NCI-H2227 (cell line): ENCODE results near the gene RNF187.
A peak's percentile ranks its signal among the peaks of the same experiment; 100 is the strongest.

Source experiments
- DNase-seq: peaks from one replicate; lab custom pipeline; 2025; ENCODE audit not compliant: unreplicated experiment; lab: John Stamatoyannopoulos, UW

The RNF187 gene

DNA sequence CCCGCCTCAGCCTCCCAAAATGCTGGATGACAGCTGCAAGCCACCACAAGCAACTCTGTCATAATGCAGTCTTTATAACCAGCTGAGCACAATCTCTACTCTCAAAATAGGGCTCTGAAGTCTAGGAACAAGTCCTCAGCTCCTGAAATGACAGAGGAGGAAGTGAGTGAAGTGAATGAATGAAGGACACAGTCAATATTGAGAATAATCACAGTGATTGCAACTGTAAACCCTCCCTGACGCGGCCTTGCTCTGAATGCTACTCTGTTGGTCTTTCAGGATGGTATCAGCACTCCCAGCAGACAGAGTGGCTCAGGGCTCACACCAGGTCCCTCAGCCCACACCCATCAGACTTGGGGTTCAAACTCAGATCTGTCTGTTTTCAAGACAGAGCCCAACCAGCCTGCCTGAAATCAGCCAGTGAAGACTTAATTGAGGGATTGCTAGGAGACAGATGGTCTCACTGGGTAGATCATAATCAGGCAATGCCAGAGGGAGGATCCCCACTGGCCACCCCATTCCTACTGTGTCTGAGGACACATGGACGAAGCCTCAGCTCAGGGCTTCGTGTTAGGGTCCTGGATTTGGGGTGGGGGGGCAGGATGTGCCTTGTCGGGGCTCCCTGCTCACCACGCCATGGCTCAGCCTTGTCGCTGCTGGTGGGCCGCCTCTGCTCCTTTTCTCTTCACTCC, 20.9 kb downstream of the RNF187 start:
- no peak for DNase-seq

DNA sequence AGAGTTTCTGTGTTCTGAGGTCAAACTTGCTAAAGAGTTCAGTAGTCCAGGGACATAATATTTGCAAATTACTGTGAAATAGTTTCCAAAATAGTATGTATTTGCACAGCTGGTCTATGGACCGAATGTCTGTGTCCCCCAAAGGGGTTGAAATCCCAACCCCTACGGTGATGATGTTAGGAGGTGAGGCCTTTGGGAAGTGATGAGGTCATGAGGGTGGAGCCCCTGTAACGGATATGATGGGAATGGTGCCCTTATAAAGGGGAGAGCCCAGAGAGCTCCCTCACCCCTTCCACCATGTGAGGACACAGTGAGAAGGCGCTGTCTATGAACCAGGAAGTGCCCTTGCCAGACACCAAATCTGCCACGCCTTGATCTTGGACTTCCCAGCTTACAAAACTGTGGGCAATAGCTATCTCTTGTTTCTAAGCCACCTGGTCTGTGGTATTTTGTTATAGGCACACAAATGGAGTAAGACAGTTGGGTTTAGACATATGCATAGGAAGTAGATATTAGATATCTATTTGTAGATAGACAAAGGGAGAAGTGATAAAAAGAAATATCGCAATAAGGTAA, 21.7 kb downstream of the RNF187 start:
- DNase-seq, result no peak

DNA sequence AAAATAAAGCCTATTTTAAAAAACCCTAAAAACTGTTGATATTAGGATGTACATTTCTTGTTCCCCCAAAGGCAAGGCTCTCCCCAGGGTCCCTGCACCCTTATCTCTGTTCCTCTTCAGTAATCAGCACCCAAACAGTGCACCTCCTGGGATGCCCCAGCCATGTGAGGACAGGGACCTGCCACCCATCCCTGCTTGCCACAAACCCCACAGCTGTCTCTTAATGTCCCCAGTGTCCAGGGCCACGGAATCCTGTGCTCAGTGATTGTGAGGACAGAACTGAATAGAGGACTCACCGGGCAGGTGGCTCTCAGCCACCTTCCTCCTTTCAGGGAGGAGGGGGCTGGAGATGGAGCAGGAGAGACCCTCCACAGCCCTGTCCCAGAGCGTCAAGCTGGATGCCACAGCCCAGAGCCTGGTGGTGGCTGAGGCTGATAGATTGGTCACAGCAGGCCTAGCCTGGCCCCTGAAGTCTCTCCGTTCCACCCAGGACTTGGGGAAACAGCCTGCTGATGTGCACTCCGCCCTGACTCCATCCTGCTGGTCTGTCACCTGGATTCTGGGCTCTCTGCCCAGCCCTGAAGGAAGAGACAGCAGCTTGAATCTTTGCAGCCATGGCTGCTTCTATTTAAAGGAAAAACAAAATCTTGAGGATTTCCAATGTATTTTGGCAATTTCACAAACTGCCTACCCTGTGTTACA, 23.1 kb downstream of the RNF187 start:
- no peak for DNase-seq

DNA sequence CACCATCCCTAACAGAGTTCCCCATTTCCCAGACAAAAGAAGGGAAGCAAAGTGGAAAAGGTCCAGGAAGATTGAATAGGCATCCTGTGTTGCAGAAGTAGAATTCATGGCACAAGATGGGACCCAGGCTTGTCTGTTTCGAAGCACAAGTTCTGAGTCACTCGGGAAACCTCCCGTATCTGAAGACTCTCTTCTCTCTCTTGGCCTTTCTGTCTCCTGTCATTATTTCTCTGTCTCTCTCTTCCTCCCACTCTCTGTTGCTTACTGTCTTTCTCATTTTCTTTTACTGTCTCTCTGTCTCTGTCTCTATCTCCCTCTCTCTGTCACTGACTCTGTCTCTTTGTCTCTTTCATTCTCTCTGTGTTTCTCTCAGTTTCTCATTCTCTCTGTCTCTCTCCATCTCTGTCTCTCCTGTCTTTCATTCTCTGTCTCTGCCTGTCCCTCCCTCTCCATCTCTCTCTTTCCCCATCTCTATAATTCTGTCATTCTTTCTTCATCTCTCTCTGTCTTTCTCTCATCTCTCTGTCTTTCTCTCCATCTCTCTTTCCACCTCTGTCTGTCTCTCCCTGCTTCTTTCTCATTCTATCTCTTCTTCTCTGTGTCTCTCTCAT, 23.7 kb downstream of the RNF187 start:
- DNase-seq, result no peak

- DNase-seq, result no peak
Observed at GRCh38 chr1:228511546-228512445, 24.6 kb downstream of the RNF187 start.

DNA sequence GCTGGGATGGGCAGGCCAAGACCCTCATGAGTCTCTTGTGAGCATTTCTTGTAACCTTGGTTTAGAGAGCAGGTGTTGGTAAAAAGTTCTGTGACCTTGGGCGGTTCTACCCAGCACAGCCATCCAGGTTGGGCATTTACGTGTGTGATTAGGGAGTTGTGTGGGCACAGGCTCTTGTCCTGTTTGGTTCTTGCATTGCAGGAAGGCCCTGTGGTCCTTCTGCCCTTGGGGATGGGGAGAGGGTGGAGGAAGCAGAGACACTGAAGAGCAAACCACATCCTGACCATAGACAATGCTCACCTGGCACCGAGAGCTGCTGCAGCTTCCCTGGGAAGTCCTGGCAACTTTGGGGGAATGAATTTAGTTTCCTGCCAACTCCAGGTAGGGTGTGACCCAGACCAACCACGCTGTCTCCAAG, 25.6 kb downstream of the RNF187 start:
- no peak for DNase-seq

- DNase-seq, result no peak
Observed at GRCh38 chr1:228513236-228513900, 26.2 kb downstream of the RNF187 start.

- no peak for DNase-seq
Observed at GRCh38 chr1:228514421-228514820, 27.2 kb downstream of the RNF187 start.

DNA sequence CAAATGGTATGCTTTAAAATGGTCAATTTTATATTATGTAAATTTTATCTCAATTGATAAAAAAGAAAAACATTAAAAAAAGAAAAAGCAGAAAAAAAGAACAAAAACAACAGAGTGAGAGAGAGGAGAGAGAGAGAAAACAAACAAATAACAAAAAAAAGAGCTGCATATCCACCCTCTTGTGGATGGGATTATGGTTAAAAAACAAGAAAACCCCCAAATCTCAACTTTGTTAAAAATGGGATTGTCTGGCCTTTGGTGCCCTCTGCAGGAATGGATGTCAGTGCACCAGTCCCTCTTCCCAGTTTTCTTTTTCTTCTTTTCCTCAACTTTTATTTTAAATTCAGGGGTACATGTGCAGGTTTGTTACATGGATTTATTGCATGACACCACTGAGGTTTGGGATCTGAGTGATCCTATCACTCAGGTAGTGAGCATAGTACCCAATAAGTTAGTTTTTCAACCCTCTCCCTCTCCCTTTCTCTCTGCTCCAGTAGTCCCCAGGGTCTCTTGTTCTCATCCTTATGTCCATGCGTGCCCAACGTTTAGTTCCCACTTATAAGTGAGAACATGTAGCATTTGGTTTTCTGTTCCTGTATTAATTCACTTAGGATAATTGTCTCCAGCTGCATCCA, 28.1 kb downstream of the RNF187 start:
- peak; percentile 28 for DNase-seq

DNA sequence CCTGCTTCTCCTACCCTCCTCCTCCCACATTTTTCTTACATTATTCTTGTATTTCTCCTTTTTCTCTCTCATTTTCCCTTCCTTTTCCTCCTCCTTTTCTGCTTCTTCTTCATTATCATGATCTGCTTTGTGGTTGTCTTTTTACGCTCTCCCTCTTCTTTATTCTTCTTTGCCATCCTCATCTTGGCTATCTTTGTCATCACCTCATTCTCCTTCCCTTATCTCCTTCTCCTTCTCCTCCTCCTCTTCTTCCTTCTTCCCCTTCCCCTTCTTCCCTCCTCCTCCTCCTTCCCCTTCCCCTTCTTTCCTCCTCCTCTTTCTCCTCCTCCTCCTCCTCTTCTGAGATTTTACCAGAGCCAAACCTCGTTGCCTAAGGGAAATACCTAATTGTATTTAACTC, 30.5 kb downstream of the RNF187 start:
- DNase-seq, result no peak

- DNase-seq, result no peak
Observed at GRCh38 chr1:228527596-228527995, 40.4 kb downstream of the RNF187 start.

GRCh38 chr1:228528612-228529011, 41.4 kb downstream of the RNF187 start:
- no peak for DNase-seq

GRCh38 chr1:228530086-228530758, 43.0 kb downstream of the RNF187 start:
- no peak for DNase-seq

- no peak for DNase-seq
Observed at GRCh38 chr1:228530951-228531731, 44.0 kb downstream of the RNF187 start.

DNA sequence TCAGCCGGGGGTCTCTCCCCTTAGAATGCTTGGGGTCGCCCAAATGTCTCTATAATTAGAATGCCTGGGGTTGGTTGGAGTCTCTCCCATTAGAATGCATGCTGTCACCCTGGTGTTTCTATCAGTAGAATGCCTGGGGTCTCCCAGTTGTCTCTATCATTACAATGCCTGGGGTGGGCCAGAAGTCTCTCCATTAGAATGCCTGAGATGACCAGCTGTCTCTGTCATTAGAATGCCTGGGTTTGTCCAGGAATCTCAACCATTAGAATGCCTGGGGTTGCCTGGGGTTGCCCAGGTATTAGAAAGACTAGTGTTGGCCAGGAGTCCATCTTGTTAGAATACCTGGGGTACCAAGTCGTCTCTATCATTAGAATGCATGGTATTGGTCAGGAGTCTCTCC, 51.6 kb downstream of the RNF187 start:
- DNase-seq, result no peak

- no peak for DNase-seq
Observed at GRCh38 chr1:228540161-228540917, 53.2 kb downstream of the RNF187 start.

DNA sequence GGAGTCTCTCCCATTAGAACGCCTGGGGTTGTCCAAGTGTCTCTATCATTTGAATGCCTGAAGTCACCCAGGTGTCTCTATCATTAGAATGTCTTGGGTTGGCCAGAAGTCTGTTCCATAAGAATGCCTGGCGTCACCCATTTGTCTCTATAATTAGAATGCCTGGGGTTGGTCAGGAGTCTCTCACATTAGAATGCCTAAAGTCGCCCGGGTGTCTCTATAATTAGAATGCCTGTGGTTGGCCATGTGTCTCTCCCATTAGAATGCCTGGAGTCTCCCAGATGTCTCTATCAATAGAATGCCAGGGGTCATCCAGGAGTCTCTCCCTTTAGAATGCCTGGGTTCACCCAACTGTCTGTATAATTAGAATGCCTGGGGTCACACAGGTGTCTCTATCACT, 54.5 kb downstream of the RNF187 start:
- no peak for DNase-seq

DNA sequence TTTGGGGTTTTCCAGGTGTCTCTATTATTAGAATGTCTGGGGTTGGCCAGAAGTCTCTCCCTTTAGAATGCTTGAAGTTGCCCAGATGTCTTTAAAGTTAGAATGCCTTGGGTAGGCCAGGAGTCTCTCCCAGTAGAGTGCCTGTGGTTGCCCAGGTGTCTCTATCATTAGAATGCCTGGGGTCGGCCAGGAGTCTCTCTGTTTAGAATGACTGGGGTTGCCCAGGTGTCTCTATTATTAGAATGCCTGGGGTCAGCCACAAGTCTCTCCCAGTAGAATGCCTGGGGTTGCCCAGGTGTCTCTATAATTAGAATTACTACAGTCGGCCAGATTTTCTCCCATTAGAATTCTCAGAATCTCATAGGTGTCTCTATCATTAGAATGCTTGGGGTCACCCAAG, 55.2 kb downstream of the RNF187 start:
- no peak for DNase-seq
